K562 (cell line): ENCODE measurements around the gene EPHB1. TPM values are rescaled to one million over a fixed set of nuclear protein-coding genes. Genes with fewer than 3 reads are reported as not detected.

Experiments used
- ATAC-seq: fragments of 200-7000 bp; cut with Tn5 transposase; 3 replicates; pipeline ENCODE4 v1.9.1; 2020; ENCODE audit warnings: moderate library complexity
- BruUV-seq: library from RNA; stranded (reverse); fragments of 400-500 nt; replicated peaks from 2 replicates; lab custom pipeline; 2021; lab: Mats Ljungman, UMichigan
- CTCF ChIA-PET: fragments of 300-600 bp; formaldehyde crosslinking; extraction: SDS; loops from one replicate; lab custom pipeline; 2021; ENCODE audit warnings: low intra/inter-chr PET ratio; lab: Yijun Ruan, JAX
- POLR2A ChIA-PET: fragments of 300-600, 350-650 bp; sonication (Branson Sonifier 250); formaldehyde crosslinking; extraction: SDS; loops from one replicate; lab custom pipeline; 2021; ENCODE audit warnings: antibody characterized with exemption, inconsistent platforms; lab: Yijun Ruan, JAX
- DNase-seq, 4 experiments: peaks; one replicate each; pipeline versions ENCODE4 v3.0.0 to v3.0.0-alpha.2; 2011 to 2018; ENCODE audit warnings: low spot score in 3 of 4, mixed read lengths in 3 of 4; ENCODE audit errors: extremely low read depth in 1 of 4
- FAIRE-seq: peaks from 2 replicates; lab custom pipeline; 2011; peaks lifted over from hg19 to GRCh38; lab: Jason Lieb, UNC
- H2AFZ ChIP-seq: 2 replicates; pipeline ENCODE4 v1.6.0; 2011; ENCODE audit warnings: low read depth, low read length, control low read depth, inconsistent platforms
- H3K27ac ChIP-seq: fragments of 200-600 bp; 3 replicates; pipeline ENCODE4 v1.8.0; 2011; ENCODE audit warnings: low read depth, mild to moderate bottlenecking, control low read depth, inconsistent platforms, low read length, moderate library complexity, mixed read lengths; ENCODE audit errors: extremely low read depth
- H3K27me3 ChIP-seq, 2 experiments: fragments of 300-600 bp in 1 of 2; 2 replicates in 1 of 2; 3 replicates in 1 of 2; pipeline versions ENCODE4 v1.6.0 to v1.8.0; 2011; ENCODE audit warnings: inconsistent platforms in 2 of 2, low read length in 2 of 2, mild to moderate bottlenecking in 1 of 2, mixed read lengths in 1 of 2, moderate library complexity in 1 of 2; ENCODE audit not compliant: control insufficient read depth in 2 of 2, insufficient read depth in 2 of 2
- H3K36me3 ChIP-seq: fragments of 300-600 bp; 3 replicates; pipeline ENCODE4 v1.8.0; 2011; ENCODE audit warnings: mild to moderate bottlenecking, low read length, inconsistent platforms; ENCODE audit not compliant: control insufficient read depth, insufficient read depth
- H3K4me1 ChIP-seq, 2 experiments: fragments of 200-600 bp in 1 of 2; replicated peaks in 1 of 2; 2 replicates in 1 of 2; 3 replicates in 1 of 2; pipeline versions ENCODE4 v1.5.1 to v1.8.0; 2011; ENCODE audit warnings: inconsistent platforms in 2 of 2, low read length in 2 of 2, mild to moderate bottlenecking in 1 of 2, mixed read lengths in 1 of 2, moderate library complexity in 1 of 2; ENCODE audit not compliant: control insufficient read depth in 2 of 2, insufficient read depth in 2 of 2
- H3K4me2 ChIP-seq: 2 replicates; pipeline ENCODE4 v1.6.1; 2011; ENCODE audit warnings: low read length, control low read depth, inconsistent platforms, mixed read lengths; ENCODE audit not compliant: insufficient read depth
- H3K4me3 ChIP-seq: fragments of 200-600 bp; sonication (generic), shearing (Covaris generic); 2 replicates; pipeline ENCODE4 v1.5.1; 2016; ENCODE audit warnings: control low read depth, inconsistent platforms
- H3K79me2 ChIP-seq: fragments of 200-600 bp; 3 replicates; pipeline ENCODE4 v1.8.0; 2011; ENCODE audit warnings: low read length, inconsistent platforms; ENCODE audit not compliant: control insufficient read depth, insufficient read depth
- H3K9ac ChIP-seq, 2 experiments: 2 replicates each; pipeline versions ENCODE4 v1.6.0 to v1.6.1; 2011; ENCODE audit warnings: low read depth in 2 of 2, low read length in 2 of 2, control low read depth in 1 of 2, inconsistent platforms in 1 of 2, mild to moderate bottlenecking in 1 of 2, mixed read lengths in 1 of 2; ENCODE audit not compliant: insufficient read depth in 1 of 2
- H3K9me1 ChIP-seq: one replicate; pipeline ENCODE4 v1.6.0; 2011; ENCODE audit warnings: inconsistent platforms, mild to moderate bottlenecking, low read length, moderate library complexity; ENCODE audit not compliant: control insufficient read depth, insufficient read depth
- H3K9me3 ChIP-seq: replicated peaks from 2 replicates; pipeline ENCODE4 v1.5.1; 2011; ENCODE audit warnings: low read depth, low read length, inconsistent platforms; ENCODE audit not compliant: control insufficient read depth, insufficient read depth
- H4K20me1 ChIP-seq: replicated peaks from 2 replicates; pipeline ENCODE4 v1.6.1; 2011; ENCODE audit warnings: low read length, inconsistent platforms, mixed read lengths; ENCODE audit not compliant: control insufficient read depth, insufficient read depth
- FOSL1 ChIP-seq: fragments of 200-800 bp; sonication (Bioruptor generic); conservative IDR thresholded peaks from 2 replicates; pipeline ENCODE4 v1.6.1; 2016; ENCODE audit warnings: missing genetic modification characterization, missing compliant biosample characterization
- FOXA3 ChIP-seq, 2 experiments: fragments of 450-650 bp in 1 of 2; sonication (generic) in 1 of 2; formaldehyde crosslinking; IDR thresholded peaks in 1 of 2; conservative IDR thresholded peaks in 1 of 2; 2 replicates each; pipeline versions ENCODE4 v1.4.0 to v1.8.0; 2020 to 2022; ENCODE audit warnings: mild to moderate bottlenecking in 2 of 2, missing genetic modification reagents in 1 of 2
- HIVEP1 ChIP-seq: fragments of 250-450 bp; sonication (Bioruptor Pico); IDR thresholded peaks from 2 replicates; pipeline ENCODE4 v1.4.0; 2020; ENCODE audit warnings: mild to moderate bottlenecking
- KAT7 ChIP-seq: sonication (generic); formaldehyde crosslinking; IDR thresholded peaks from 2 replicates; pipeline ENCODE4 v1.8.0; 2022; ENCODE audit warnings: missing genetic modification reagents, mild to moderate bottlenecking, borderline replicate concordance
- MTA1 ChIP-seq: fragments of 450-650 bp; IDR thresholded peaks from 2 replicates; pipeline ENCODE4 v1.6.1; 2017; ENCODE audit warnings: borderline replicate concordance
- PHF8 ChIP-seq: fragments of 200-600 bp; sonication (generic); IDR thresholded peaks from 2 replicates; pipeline ENCODE4 v1.6.1; 2012; ENCODE audit warnings: mixed run types, mild to moderate bottlenecking, inconsistent platforms, low read length, moderate library complexity, borderline replicate concordance
- RBFOX2 ChIP-seq: fragments of 200-400 bp; formaldehyde crosslinking; IDR thresholded peaks from 2 replicates; pipeline ENCODE4 v1.6.1; 2017; ENCODE audit warnings: low read depth, mild to moderate bottlenecking, low read length, moderate library complexity
- SMAD3 ChIP-seq: fragments of 450-650 bp; formaldehyde crosslinking; conservative IDR thresholded peaks from 2 replicates; pipeline ENCODE4 v1.4.0; 2020; ENCODE audit warnings: mild to moderate bottlenecking
- SP1 ChIP-seq: sonication (generic); formaldehyde crosslinking; IDR thresholded peaks from 2 replicates; pipeline ENCODE4 v1.8.1; 2022; ENCODE audit warnings: mild to moderate bottlenecking, missing genetic modification reagents
- TFE3 ChIP-seq: fragments of 450-650 bp; formaldehyde crosslinking; IDR thresholded peaks from 2 replicates; pipeline ENCODE4 v1.4.0; 2020; ENCODE audit warnings: mild to moderate bottlenecking, mixed read lengths
- ZNF174 ChIP-seq: fragments of 250-450 bp; sonication (Bioruptor Pico); IDR thresholded peaks from 2 replicates; pipeline ENCODE4 v1.4.0; 2020; ENCODE audit warnings: mild to moderate bottlenecking
- ZNF408 ChIP-seq: fragments of 250-450 bp; sonication (Bioruptor Pico); IDR thresholded peaks from 2 replicates; pipeline ENCODE4 v1.4.0; 2020; ENCODE audit warnings: low read depth, mild to moderate bottlenecking, moderate library complexity
- whole genome bisulfite sequencing: fragments of 100-300 bp; shearing (Covaris generic); methylation state at CpG from one replicate; pipeline ENCODE4 v1.1.6; 2016; ENCODE audit warnings: low coverage, mixed read lengths; ENCODE audit not compliant: insufficient coverage; ENCODE audit errors: missing lambda C conversion rate; 5-methylcytosine and 5-hydroxymethylcytosine counted together
- in situ Hi-C: fragments of 300-500 bp; cut with MboI; formaldehyde crosslinking; loops from 4 replicates; pipeline ENCODE4 v1.15.0; 2018; ENCODE audit warnings: inconsistent platforms, mixed read lengths
- intact Hi-C: fragments of 100-400 bp; cut with micrococcal nuclease; formaldehyde crosslinking; loops from 2 replicates; pipeline ENCODE4 v1.14.2; 2022
- polyA plus RNA-seq, 8 experiments: library from polyadenylated mRNA; depleted of rRNA in 4 of 8; stranded (reverse) in 5 of 8; unstranded in 3 of 8; fragments of >200 nt; fragmentation: Nextera tagmentation in 2 of 8; fragmentation: Illumina TruSeq in 1 of 8; extraction: Ambion mirVana in 2 of 8; extraction: Trizol in 1 of 8; gene quantifications; 2 replicates each; pipeline versions ENCODE4 v1.2.1 to v1.2.3, GENCODE V29; 2011 to 2014; ENCODE audit warnings: inconsistent platforms in 1 of 8, missing spikeins in 1 of 8
- total RNA-seq, 7 experiments: library from RNA; depleted of rRNA in 6 of 7; stranded (reverse); fragments of >200 nt in 6 of 7; fragmentation: Illumina TruSeq in 2 of 7; extraction: Trizol in 2 of 7; gene quantifications; 2 replicates each; pipeline versions ENCODE4 v1.2.1 to v1.2.3, GENCODE V29; 2011 to 2021; ENCODE audit warnings: low replicate concordance in 1 of 7
- TF ChIP-seq, protein P1 (sequence below): fragments of 450-650 bp; IDR thresholded peaks from 2 replicates; pipeline ENCODE4 v1.6.1; 2017; ENCODE audit warnings: mild to moderate bottlenecking, moderate library complexity
- TF ChIP-seq, protein P2 (sequence below), 3 experiments: fragments of 200-800 bp in 1 of 3; fragments of 250-450 bp in 1 of 3; fragments of 450-650 bp in 1 of 3; sonication (Bioruptor Pico) in 1 of 3; sonication (Bioruptor generic) in 1 of 3; formaldehyde crosslinking in 1 of 3; IDR thresholded peaks; 2 replicates each; pipeline versions ENCODE4 v1.6.1 to v1.8.0; 2016 to 2022; ENCODE audit warnings: mild to moderate bottlenecking in 2 of 3, missing genetic modification characterization in 2 of 3, missing compliant biosample characterization in 1 of 3, moderate library complexity in 1 of 3
- TF ChIP-seq, protein P3 (sequence below): sonication (generic); formaldehyde crosslinking; IDR thresholded peaks from 2 replicates; pipeline ENCODE4 v1.8.1; 2022; ENCODE audit warnings: missing genetic modification reagents

The EPHB1 gene
- total and polyA plus RNA-seq, 9 of the 15 experiments (the other 6 are each of a cell fraction or from before 2014, with no cell fraction given), result 0.29 TPM; not detected in 8

- Histone ChIP-seq H3K9ac (no peak overlapping the region), H3K4me2 (no peak overlapping the region), H3K9me1 (no peaks in the 10 kb centered on the region), H2AFZ (no peak overlapping the region), H4K20me1 (no peaks in the 10 kb centered on the region), H3K27ac (no peak overlapping the region), H3K4me1 (no peaks in the 10 kb centered on the region), H3K36me3 (no peaks in the 10 kb centered on the region), H3K9me3 (no peaks in the 10 kb centered on the region), H3K79me2 (no peaks in the 10 kb centered on the region), H3K4me3 (no peak overlapping the region), H3K27me3 (no peaks in the 10 kb centered on the region)
- FAIRE-seq (no peak), DNase-seq (no peak), ATAC-seq (no peak)
- in situ Hi-C loops, result no loop called here
- no TSS peak for BruUV-seq
- ChIA-PET POLR2A (no interaction called here), CTCF (no interaction called here)
- 0% methylated on average over 2 of the region's 2 CpGs for WGBS
- intact Hi-C loops, result no loop called here
- no peak for TF ChIP-seq TFE3 (CRISPR knock-in tag)
- no peak for TF ChIP-seq RBFOX2
- no peak for TF ChIP-seq FOXA3 (CRISPR knock-in tag; conservative IDR thresholded peaks at IDR 0.05 in 1 of 2, IDR thresholded peaks at IDR 0.05 in 1 of 2)
- no peak for TF ChIP-seq HIVEP1 (CRISPR knock-in tag)
- no peak for TF ChIP-seq PHF8
- TF ChIP-seq, protein P1, sequence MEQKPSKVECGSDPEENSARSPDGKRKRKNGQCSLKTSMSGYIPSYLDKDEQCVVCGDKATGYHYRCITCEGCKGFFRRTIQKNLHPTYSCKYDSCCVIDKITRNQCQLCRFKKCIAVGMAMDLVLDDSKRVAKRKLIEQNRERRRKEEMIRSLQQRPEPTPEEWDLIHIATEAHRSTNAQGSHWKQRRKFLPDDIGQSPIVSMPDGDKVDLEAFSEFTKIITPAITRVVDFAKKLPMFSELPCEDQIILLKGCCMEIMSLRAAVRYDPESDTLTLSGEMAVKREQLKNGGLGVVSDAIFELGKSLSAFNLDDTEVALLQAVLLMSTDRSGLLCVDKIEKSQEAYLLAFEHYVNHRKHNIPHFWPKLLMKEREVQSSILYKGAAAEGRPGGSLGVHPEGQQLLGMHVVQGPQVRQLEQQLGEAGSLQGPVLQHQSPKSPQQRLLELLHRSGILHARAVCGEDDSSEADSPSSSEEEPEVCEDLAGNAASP, result no peak
- no peak for TF ChIP-seq SMAD3
- TF ChIP-seq ZNF408 (CRISPR knock-in tag), result no peak
- TF ChIP-seq KAT7 (CRISPR knock-in tag), result no peak
- TF ChIP-seq, protein P2, sequence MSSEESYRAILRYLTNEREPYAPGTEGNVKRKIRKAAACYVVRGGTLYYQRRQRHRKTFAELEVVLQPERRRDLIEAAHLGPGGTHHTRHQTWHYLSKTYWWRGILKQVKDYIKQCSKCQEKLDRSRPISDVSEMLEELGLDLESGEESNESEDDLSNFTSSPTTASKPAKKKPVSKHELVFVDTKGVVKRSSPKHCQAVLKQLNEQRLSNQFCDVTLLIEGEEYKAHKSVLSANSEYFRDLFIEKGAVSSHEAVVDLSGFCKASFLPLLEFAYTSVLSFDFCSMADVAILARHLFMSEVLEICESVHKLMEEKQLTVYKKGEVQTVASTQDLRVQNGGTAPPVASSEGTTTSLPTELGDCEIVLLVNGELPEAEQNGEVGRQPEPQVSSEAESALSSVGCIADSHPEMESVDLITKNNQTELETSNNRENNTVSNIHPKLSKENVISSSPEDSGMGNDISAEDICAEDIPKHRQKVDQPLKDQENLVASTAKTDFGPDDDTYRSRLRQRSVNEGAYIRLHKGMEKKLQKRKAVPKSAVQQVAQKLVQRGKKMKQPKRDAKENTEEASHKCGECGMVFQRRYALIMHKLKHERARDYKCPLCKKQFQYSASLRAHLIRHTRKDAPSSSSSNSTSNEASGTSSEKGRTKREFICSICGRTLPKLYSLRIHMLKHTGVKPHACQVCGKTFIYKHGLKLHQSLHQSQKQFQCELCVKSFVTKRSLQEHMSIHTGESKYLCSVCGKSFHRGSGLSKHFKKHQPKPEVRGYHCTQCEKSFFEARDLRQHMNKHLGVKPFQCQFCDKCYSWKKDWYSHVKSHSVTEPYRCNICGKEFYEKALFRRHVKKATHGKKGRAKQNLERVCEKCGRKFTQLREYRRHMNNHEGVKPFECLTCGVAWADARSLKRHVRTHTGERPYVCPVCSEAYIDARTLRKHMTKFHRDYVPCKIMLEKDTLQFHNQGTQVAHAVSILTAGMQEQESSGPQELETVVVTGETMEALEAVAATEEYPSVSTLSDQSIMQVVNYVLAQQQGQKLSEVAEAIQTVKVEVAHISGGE (CRISPR knock-in tag; IDR thresholded peaks at IDR 0.05), result no peak
- no peak for TF ChIP-seq MTA1
- TF ChIP-seq SP1 (CRISPR knock-in tag), result no peak
- TF ChIP-seq, protein P3, sequence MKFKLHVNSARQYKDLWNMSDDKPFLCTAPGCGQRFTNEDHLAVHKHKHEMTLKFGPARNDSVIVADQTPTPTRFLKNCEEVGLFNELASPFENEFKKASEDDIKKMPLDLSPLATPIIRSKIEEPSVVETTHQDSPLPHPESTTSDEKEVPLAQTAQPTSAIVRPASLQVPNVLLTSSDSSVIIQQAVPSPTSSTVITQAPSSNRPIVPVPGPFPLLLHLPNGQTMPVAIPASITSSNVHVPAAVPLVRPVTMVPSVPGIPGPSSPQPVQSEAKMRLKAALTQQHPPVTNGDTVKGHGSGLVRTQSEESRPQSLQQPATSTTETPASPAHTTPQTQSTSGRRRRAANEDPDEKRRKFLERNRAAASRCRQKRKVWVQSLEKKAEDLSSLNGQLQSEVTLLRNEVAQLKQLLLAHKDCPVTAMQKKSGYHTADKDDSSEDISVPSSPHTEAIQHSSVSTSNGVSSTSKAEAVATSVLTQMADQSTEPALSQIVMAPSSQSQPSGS (CRISPR knock-in tag), result no peak
- TF ChIP-seq ZNF174 (CRISPR knock-in tag), result no peak
- no peak for TF ChIP-seq FOSL1
Measured at GRCh38 chr3:135231737-135232136, 436.7 kb downstream of the EPHB1 start.
